Mononuclear cell (primary cell): Measurements from ENCODE around the gene LHFPL4. TPM values are rescaled to one million over a fixed set of nuclear protein-coding genes. Genes with fewer than 3 reads are reported as not detected.
"Not testable (repeated sequence)": the region's sequence is repeated elsewhere in the genome, so short reads cannot be mapped to it uniquely, and the experiment has no call there.

Experiments
- H3K27me3 ChIP-seq: 2 replicates; pipeline ENCODE4 v1.6.0; 2011; ENCODE audit warnings: low read length, control low read depth; ENCODE audit not compliant: insufficient read depth
- H3K4me1 ChIP-seq: 2 replicates; pipeline ENCODE4 v1.5.1; 2011; ENCODE audit warnings: mild to moderate bottlenecking, low read length, control low read depth; ENCODE audit not compliant: insufficient read depth
- H3K4me3 ChIP-seq: 2 replicates; pipeline ENCODE4 v1.5.1; 2011; ENCODE audit warnings: mild to moderate bottlenecking, low read length, moderate library complexity
- H3K9me3 ChIP-seq: 2 replicates; pipeline ENCODE4 v1.5.1; 2011; ENCODE audit warnings: low read depth, mild to moderate bottlenecking, control low read depth, low read length
- total RNA-seq: library from RNA; depleted of rRNA; stranded (reverse); fragments of >200 nt; gene quantifications from one replicate; pipeline ENCODE4 v1.2.3, GENCODE V29; 2012

The LHFPL4 gene
- not detected for total RNA-seq

DNA sequence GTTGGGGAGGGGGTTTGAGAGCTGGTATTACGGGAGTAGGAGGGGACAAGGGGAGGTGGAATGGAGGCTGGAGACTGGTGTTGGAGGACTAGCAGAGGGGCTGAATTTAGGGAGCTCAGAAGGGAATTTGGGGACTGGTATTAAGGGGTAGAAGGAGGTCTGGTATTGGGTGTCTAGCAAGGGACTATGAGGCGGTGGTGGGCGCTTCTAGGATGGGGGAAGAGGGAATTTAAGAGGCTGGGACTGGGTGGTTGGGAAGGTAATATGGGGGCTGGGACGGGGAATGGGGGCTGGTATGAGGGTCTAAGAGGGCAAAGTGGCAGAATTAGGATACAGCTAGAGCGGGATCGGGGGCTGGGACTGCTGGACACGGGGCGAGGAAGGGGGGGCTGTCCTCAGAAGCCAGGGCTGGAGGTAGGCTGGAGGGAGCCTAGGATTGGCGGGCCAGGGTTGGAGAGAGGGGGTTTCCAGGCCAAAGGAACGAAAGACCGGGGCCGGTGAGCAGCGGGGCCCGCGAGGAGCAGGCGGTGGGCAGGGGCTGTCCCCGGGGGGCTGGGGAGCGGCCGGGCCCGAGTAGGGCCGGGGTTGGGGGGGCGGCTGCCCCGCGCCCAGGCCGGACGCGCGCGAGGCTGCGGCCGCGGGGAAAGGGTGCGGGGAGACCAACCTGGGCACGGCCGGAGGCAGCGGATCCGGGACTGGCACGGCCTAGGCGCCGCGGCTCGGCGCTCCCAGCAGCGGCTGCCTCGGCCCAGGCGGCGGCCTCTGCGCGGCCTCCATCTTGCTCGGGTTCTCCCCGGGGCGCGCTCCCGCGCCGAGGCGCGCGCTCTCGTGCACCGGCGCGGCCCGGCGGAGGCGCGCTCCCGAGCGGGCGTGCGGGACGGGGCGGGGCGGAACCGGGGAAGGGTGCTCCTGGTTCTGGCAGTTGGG, at the start of gene LHFPL4:
Gene LHFPL4 (minus strand): TSS at position 802 of the 927 bp plus-strand sequence. CDS start 1,143 bp downstream, outside the sequence.
- H3K4me1 ChIP-seq = no peaks in the 10 kb centered on the region
- H3K4me3 ChIP-seq = no peak within 1 kb of the TSS
- peaks cover 34% of the 10 kb centered on the region for H3K27me3 ChIP-seq
- H3K9me3 ChIP-seq = no peaks in the 10 kb centered on the region

DNA sequence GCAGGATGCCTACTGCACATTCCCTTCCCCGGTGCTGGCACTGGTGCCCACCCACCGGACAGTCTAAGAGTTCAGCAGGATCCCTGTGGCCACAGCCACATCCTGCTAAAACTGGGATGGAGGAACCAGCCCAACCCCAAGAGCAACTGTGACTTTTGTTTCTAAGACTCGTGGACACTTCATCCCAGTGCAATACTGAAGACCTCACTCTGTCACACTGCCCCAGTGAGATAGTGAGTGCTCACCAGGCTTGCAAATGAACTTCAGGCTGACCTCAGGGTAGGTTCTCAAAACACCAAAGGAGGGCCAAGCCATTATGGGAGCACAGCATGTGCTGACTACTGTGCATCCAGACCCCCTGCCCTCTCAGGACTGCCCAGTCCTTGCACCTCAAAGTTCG, 49.0 kb upstream of the LHFPL4 start:
- Histone ChIP-seq H3K9me3 (no peaks in the 10 kb centered on the region), H3K4me3 (no peak overlapping the region), H3K4me1 (no peaks in the 10 kb centered on the region), H3K27me3 (peaks cover 25% of the 10 kb centered on the region)

DNA sequence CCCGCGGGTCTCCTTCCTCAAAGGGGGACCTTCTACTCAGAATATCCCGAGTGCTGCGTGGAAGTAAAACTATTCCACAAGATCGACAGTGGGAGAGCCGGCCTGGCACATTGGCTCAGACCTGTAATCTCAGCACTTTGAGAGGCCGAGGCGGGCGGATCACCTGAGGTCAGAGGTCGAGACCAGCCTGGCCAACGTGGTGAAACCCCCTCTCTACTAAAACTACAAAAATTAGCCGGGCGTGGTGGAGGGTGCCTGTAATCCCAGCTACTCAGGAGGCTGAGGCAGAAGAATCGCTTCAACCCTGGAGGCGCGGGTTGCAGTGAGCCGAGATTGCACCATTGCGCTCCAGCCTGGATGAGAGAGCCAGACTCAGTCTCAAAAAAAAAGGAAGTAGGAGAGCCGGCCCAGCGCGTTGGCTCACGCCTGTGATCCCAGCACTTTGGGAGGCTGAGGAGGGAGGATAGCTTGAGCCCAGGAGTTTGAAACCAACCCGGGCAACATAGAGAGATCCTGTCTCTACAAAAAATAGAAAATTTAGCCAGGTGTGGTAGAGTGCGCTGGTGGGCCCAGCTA, 47.5 kb upstream of the LHFPL4 start:
- H3K27me3 ChIP-seq = peaks cover 25% of the 10 kb centered on the region
- not testable (repeated sequence) for H3K9me3 ChIP-seq, H3K4me3 ChIP-seq, H3K4me1 ChIP-seq

DNA sequence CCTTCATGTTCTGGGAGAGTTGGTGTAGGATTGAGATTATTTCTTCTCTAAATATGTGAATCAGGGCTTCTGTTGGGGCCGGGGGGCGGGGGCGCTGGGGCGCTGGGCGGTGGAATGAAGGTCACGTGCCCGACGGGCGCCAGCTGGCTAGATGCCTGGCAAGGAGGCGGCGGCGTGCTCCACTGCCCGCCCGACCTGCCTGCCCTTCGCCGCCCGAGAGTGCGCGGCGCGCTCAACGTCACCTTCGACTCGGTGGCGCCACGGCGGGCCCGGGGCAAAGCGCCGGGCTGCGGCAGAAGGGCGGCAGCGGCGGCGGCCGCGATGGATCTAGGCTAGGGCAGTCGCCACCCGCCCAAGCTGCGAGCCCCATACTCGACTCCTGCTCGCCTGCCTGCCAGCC, 47.0 kb upstream of the LHFPL4 start:
- H3K4me3 ChIP-seq = no peak overlapping the region
- no peaks in the 10 kb centered on the region for H3K4me1 ChIP-seq
- H3K9me3 ChIP-seq = no peaks in the 10 kb centered on the region

DNA sequence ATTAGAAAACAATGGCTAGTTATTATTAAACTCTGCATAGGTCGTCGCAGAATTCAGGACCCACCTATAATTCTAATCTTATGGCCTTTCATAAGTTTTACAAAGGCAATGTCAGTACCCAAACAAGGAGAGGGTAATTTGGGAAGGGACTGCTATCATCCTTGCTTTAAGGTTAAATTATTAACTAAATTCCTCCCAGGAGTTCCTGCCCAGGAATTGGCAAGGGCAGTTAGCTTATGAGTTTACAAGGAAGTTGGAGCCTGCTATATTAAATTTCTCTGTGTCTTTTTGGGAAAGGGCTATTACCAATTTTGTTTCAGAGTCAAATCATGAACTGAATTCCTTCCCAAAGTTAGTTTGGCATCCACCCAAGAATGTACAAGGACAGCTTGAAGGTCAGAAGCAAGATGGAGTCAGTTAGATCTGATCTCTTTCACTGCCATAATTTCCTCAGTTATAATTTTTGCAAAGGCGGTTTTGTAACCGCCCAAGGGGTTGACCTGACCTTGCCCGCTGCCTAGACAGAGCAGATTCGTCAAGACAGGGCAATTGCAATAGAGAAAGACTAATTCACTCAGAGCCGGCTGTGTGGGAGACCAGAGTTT, 45.3 kb upstream of the LHFPL4 start:
- no peaks in the 10 kb centered on the region for H3K4me1 ChIP-seq
- no peaks in the 10 kb centered on the region for H3K9me3 ChIP-seq
- peaks cover 22% of the 10 kb centered on the region for H3K27me3 ChIP-seq
- no peak overlapping the region for H3K4me3 ChIP-seq

More for the DNA sequence above, 47.0 kb upstream of the LHFPL4 start:
- peaks cover 23% of the 10 kb centered on the region for H3K27me3 ChIP-seq

DNA sequence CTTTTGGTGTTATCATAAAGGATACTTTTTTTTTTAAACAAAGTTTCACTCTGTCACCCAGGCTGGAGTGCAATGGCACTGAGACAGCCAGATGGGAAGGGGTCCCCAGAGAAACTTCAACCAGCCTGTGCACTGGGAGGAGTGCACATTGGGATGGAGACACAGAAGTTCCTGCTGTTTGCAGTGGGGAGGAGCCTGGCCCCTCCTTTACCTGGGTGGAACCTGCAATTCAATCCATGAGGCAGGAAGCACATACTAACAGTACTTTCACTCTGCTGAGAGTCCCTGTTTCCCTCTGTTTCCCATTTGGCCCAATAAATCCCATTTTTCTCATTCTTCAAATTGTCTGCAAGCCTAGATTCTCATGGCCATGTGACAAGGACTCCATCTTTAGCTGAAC, 42.3 kb upstream of the LHFPL4 start:
- Histone ChIP-seq H3K4me1 (no peaks in the 10 kb centered on the region), H3K27me3 (peaks cover 9% of the 10 kb centered on the region), H3K4me3 (no peak overlapping the region), H3K9me3 (no peaks in the 10 kb centered on the region)

DNA sequence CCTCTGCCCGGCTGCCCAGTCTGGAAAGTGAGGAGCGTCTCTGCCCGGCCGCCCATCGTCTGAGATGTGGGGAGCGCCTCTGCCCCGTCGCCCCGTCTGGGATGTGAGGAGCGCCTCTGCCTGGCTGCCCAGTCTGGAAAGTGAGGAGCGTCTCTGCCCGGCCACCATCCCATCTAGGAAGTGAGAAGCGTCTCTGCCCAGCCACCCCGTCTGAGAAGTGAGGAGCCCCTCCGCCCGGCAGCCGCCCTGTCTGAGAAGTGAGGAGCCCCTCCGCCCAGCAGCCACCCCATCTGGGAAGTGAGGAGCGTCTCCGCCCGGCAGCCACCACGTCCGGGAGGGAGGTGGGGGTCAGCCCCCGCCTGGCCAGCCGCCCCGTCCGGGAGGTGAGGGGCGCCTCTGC, 38.2 kb upstream of the LHFPL4 start:
- H3K4me3 ChIP-seq, H3K9me3 ChIP-seq, H3K27me3 ChIP-seq, H3K4me1 ChIP-seq: not testable (repeated sequence)

DNA sequence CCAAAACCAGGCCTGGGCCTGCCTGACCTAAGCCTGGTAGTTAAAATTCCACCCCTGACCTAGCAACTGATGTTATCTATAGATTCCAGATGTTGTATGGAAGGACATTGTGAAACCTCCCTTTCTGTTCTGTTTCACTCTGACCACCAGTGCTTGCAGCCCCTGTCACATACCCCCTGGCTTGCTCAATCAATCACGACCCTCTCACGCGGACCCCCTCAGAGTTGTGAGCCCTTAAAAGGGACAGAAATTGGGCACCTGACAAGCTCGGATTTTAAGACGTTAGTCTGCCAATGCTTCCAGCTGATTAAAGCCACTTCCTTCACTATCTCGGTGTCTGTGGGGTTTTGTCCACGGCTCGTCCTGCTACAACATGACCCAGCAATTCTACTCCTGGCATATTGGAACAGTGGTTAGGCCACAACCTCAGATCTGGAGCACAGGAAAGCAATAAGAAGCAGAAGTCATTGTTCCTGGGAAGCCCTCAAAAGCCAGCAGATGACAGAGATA, 36.7 kb upstream of the LHFPL4 start:
- no peaks in the 10 kb centered on the region for H3K9me3 ChIP-seq

DNA sequence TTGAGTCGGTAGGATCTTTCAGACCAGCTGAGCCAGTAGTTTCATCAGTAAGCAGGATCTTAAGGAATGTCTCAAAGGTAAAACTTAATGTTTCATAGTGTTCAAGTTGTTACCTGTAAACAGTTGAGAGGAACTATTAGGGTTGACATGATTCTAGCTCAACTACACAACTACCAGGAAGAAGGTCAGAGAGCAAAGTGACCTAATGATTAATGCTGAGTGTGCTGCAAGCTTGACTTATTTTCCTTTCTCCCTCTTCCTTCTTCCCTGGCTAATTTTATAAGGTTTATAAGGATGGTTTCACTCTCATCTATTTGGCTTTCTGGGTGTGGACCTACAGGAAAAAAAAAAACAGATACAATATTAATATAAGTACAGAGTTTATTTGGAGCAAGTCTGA, 30.2 kb upstream of the LHFPL4 start:
- Histone ChIP-seq H3K27me3 (no peaks in the 10 kb centered on the region), H3K4me1 (no peaks in the 10 kb centered on the region), H3K4me3 (no peak overlapping the region), H3K9me3 (no peaks in the 10 kb centered on the region)

More for the DNA sequence above, 36.7 kb upstream of the LHFPL4 start:
- no peaks in the 10 kb centered on the region for H3K27me3 ChIP-seq
- no peak overlapping the region for H3K4me3 ChIP-seq
- H3K4me1 ChIP-seq = no peaks in the 10 kb centered on the region

DNA sequence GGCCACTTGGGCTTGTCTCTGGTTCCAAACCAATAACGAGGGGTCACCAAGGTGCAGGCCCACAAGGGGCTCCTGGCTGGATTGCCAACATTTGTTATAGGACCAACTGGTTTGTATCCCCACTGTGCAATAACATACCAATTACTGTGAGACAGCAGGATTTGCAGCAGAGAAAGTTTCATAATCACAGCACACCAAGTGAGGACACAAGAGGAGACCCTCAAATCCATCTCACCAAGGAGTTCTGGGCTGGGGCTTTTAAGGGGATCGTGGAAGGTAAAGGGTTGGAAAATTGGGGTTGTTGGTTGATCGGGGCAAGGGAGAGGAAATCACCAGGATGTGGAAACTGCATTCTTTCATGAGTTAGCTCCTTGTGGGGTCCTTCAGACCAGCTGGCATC, 29.7 kb upstream of the LHFPL4 start:
- Histone ChIP-seq H3K9me3 (no peaks in the 10 kb centered on the region), H3K27me3 (no peaks in the 10 kb centered on the region), H3K4me1 (no peaks in the 10 kb centered on the region), H3K4me3 (no peak overlapping the region)

DNA sequence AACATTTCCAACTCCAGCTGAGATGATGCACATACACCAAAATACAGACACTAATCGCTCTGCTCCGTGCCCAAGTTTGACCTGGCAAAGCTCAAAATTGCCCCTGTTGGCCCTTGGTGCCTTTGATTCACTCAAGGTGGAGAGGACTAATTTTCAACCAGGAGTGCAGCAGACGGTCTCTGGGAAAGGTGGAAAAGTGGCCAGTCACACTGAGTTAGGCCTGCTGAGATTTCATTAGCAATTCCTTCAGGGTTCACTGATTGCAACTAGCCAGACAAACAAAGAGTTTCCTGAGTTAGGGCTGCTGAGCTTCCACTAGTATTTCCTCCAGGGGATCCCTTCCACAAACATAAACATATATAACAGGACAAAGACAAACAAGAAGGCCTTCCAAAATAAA, 28.7 kb upstream of the LHFPL4 start:
- no peak overlapping the region for H3K4me3 ChIP-seq
- H3K27me3 ChIP-seq = no peaks in the 10 kb centered on the region
- no peaks in the 10 kb centered on the region for H3K9me3 ChIP-seq
- no peaks in the 10 kb centered on the region for H3K4me1 ChIP-seq

DNA sequence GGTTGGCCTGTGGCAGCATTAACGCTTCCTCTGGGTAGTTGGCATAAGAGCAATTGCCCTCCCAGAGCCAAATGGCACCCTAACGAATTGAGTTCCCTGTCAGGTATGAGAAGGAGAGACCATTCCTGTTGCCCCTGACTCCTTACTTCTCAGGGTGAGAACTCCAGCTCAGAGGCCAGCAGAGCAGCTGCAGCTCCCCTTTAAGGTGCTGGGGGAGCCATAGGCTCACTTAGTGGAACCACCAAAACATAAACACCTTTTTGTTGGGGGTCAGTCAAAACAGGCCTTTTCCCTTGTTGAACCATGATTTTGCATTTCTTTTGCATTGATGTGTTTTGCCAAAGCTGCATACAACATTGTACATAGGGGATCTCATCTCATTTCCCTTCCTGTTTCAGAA, 28.1 kb upstream of the LHFPL4 start:
- Histone ChIP-seq H3K4me3 (no peak overlapping the region), H3K9me3 (no peaks in the 10 kb centered on the region), H3K27me3 (no peaks in the 10 kb centered on the region), H3K4me1 (no peaks in the 10 kb centered on the region)

DNA sequence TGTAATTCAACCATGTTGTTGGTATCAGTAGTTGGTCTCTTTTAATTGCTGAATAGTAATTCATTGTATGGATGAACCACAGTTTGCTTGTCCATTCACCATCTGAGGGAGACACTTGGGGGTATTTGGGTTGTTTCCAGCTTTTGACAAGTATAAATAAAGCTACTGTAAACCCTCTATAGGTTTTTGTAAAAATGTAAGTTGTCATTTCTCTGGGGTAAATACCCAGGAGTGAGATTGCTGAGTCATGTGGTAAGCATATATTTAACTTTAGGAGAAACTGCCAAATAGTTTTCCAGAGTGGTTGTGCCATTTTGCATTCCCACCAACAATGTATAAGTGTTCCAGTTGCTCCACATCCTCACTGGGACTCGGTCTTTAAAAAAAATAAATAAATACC, 15.4 kb upstream of the LHFPL4 start:
- H3K4me3 ChIP-seq = no peak overlapping the region
- peaks cover 5% of the 10 kb centered on the region for H3K9me3 ChIP-seq
- H3K4me1 ChIP-seq = no peaks in the 10 kb centered on the region
- H3K27me3 ChIP-seq = peaks cover 3% of the 10 kb centered on the region

DNA sequence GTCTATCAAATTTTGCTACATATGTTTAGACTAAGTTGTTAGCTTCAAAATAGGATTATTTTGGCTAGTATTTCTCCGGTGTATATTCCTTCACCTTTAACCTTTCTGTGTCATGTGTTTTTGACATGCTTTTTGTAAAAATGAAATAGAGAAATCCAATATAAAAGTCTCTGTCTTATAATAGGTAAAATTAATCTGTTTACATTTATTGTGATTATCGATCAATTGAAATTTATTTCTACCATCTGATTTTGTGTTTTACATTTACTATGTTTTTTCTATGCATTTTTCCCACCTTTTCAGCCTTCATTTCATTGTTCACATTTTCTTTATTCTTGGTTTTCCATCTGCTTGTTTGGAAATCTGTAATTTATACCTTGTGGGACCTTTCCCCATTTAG, 11.7 kb upstream of the LHFPL4 start:
- Histone ChIP-seq H3K9me3 (peaks cover 5% of the 10 kb centered on the region), H3K4me1 (no peaks in the 10 kb centered on the region), H3K27me3 (no peaks in the 10 kb centered on the region), H3K4me3 (no peak overlapping the region)

DNA sequence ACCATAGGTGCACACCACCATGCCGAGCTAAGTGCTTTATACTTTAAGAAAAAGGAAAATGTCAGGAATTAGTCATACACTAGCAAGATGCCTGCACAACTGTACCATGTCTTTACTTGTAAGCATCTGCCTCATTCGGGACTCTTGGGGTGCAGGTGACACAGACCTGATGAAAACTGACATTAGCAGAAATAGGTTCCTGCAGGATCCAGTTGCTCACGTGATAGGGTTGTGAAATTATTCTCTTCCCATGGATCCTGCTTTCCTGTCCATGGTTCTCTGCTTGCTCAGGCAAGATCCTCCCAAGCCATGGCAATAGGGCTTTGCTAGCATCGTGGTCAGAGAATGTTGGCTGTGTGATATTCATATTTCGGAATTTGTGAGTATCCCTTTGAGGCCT, 10.2 kb upstream of the LHFPL4 start:
- Histone ChIP-seq H3K27me3 (no peaks in the 10 kb centered on the region), H3K4me3 (no peak overlapping the region), H3K9me3 (peaks cover 5% of the 10 kb centered on the region), H3K4me1 (no peaks in the 10 kb centered on the region)
